ENCODE measurements around the gene PRMT9. TPM values are rescaled to one million over a fixed set of nuclear protein-coding genes. Genes with fewer than 3 reads are reported as not detected.

PRMT9 gene
- total RNA-seq, 2 donors from 2014 or later = 3.0 to 5.7 TPM

GRCh38 chr4:147594107-147594506, 89.9 kb downstream of the PRMT9 start:
- no peaks in the 10 kb centered on the region for H3K9me3 ChIP-seq
- H3K27ac ChIP-seq = no peak overlapping the region
- H3K4me3 ChIP-seq = no peak overlapping the region
- no peak for DNase-seq
- H3K36me3 ChIP-seq (replicated peaks in 1 of 2; ENCODE audit: insufficient read depth in 1 of 2, low read depth in 2 of 2) = no peaks in the 10 kb centered on the region
- no peak for ATAC-seq
- no peaks in the 10 kb centered on the region for H3K27me3 ChIP-seq
- WGBS, 2 donors = 72 to 78% methylated on average over 5 of the region's 5 CpGs
- intact Hi-C loops (cut with DNase I) = no loop called here
- peaks cover 17% of the 10 kb centered on the region for H3K4me1 ChIP-seq
- no peak for TF ChIP-seq POLR2A (IDR thresholded peaks at IDR 0.05)
- TF ChIP-seq, protein P1, sequence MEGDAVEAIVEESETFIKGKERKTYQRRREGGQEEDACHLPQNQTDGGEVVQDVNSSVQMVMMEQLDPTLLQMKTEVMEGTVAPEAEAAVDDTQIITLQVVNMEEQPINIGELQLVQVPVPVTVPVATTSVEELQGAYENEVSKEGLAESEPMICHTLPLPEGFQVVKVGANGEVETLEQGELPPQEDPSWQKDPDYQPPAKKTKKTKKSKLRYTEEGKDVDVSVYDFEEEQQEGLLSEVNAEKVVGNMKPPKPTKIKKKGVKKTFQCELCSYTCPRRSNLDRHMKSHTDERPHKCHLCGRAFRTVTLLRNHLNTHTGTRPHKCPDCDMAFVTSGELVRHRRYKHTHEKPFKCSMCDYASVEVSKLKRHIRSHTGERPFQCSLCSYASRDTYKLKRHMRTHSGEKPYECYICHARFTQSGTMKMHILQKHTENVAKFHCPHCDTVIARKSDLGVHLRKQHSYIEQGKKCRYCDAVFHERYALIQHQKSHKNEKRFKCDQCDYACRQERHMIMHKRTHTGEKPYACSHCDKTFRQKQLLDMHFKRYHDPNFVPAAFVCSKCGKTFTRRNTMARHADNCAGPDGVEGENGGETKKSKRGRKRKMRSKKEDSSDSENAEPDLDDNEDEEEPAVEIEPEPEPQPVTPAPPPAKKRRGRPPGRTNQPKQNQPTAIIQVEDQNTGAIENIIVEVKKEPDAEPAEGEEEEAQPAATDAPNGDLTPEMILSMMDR (IDR thresholded peaks at IDR 0.05) = no peak

- intact Hi-C loops (cut with DNase I) = no loop called here
These were observed 92.9 kb downstream of the PRMT9 start for GRCh38 chr4:147591106-147591505.

DNA sequence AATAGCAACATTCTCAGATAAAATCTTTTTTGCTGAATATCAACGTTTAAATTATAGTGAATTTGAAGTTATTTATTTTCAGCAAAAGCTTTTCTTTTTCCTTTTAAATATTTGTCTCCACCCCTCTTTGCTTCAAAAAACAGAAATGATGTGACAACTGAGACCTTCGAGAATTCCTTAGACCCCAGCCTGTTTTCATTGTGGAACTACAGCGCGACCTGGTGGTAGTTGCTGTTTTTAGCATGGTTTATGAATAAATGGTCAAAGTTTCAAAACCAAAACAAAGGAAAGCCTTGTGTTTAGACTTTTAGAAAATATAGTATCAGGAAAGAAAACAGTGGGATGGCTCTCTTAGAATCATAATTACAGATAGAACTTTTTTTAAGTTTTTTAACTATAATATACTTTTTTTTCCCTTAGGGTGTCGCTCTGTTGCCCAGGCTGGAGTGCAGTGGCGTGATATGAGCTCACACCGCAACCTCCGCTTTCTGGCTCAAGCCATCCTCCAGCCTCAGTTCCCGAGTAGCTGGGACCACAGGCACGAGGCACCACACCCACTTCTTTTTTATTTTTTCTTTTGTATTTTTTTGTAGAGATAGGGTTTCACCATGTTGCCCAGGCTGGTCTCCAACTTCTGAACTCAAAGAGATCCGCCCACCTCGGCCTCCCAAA, 93.6 kb downstream of the PRMT9 start:
- Histone ChIP-seq H3K27me3 (no peaks in the 10 kb centered on the region), H3K4me3 (no peak overlapping the region), H3K27ac (no peak overlapping the region), H3K36me3 (replicated peaks in 1 of 2; ENCODE audit: insufficient read depth in 1 of 2, low read depth in 2 of 2) (no peaks in the 10 kb centered on the region), H3K9me3 (no peaks in the 10 kb centered on the region), H3K4me1 (peaks cover 3% of the 10 kb centered on the region)
- WGBS, 2 donors = 34 to 38% methylated on average over 12 of the region's 12 CpGs
- DNase-seq (peak; percentile 29 to 57 (median 42)), ATAC-seq (no peak)
- intact Hi-C loops (cut with DNase I) = no loop called here
- no peak for TF ChIP-seq POLR2A (IDR thresholded peaks at IDR 0.05)
- TF ChIP-seq, protein P1 (IDR thresholded peaks at IDR 0.05) = peak; percentile 48 to 71 (median 65)

More at GRCh38 chr4:147591106-147591505, 92.9 kb downstream of the PRMT9 start:
- no peak overlapping the region for H3K27ac ChIP-seq
- no peak for TF ChIP-seq POLR2A (IDR thresholded peaks at IDR 0.05)
- TF ChIP-seq, protein P1 (IDR thresholded peaks at IDR 0.05) = no peak
- no peaks in the 10 kb centered on the region for H3K36me3 ChIP-seq (replicated peaks in 1 of 2; ENCODE audit: insufficient read depth in 1 of 2, low read depth in 2 of 2)
- H3K4me3 ChIP-seq = no peak overlapping the region
- H3K27me3 ChIP-seq = no peaks in the 10 kb centered on the region
- no peak for ATAC-seq
- peaks cover 3% of the 10 kb centered on the region for H3K4me1 ChIP-seq
- no peaks in the 10 kb centered on the region for H3K9me3 ChIP-seq
- no peak for DNase-seq

- DNase-seq (no peak), ATAC-seq (no peak)
- Histone ChIP-seq H3K4me1 (peaks cover 3% of the 10 kb centered on the region), H3K9me3 (no peaks in the 10 kb centered on the region), H3K27me3 (no peaks in the 10 kb centered on the region), H3K36me3 (replicated peaks in 1 of 2; ENCODE audit: insufficient read depth in 1 of 2, low read depth in 2 of 2) (no peaks in the 10 kb centered on the region), H3K27ac (no peak overlapping the region), H3K4me3 (no peak overlapping the region)
- 58 to 76% methylated on average over 1 of the region's 1 CpG for WGBS, 2 donors
- TF ChIP-seq POLR2A (IDR thresholded peaks at IDR 0.05) = no peak
- TF ChIP-seq, protein P1 (IDR thresholded peaks at IDR 0.05) = no peak
- intact Hi-C loops (cut with DNase I) = no loop called here
These were observed 94.4 kb downstream of the PRMT9 start for GRCh38 chr4:147589586-147589985.

Other genes starting within 250 kb of the PRMT9 start
- 1 to 10 TPM; 1.3 TPM for gene EDNRA, start 203.1 kb downstream of the PRMT9 start, total RNA-seq
- gene TMEM184C, start 66.8 kb downstream of the PRMT9 start, total RNA-seq = 10 to 100 TPM; 15.8 to 20.8 TPM
- gene ARHGAP10, start 47.9 kb upstream of the PRMT9 start, total RNA-seq = 10 to 100 TPM; 23.9 to 28.7 TPM